Caco-2 (cell line): ENCODE measurements around the gene HINT1. TPM values are rescaled to one million over a fixed set of nuclear protein-coding genes. Genes with fewer than 3 reads are reported as not detected.

Source experiments
- BruUV-seq: library from RNA; stranded (reverse); fragments of 400-500 nt; replicated peaks from 2 replicates; lab custom pipeline; 2021; lab: Mats Ljungman, UMichigan
- CTCF ChIA-PET: fragments of 300-600 bp; sonication (Branson Sonifier 250); formaldehyde crosslinking; loops from one replicate; lab custom pipeline; 2022; ENCODE audit warnings: antibody characterized with exemption; lab: Charles Lee
- POLR2A ChIA-PET: fragments of 300-600 bp; sonication (Branson Sonifier 250); formaldehyde crosslinking; loops from one replicate; lab custom pipeline; 2022; ENCODE audit warnings: antibody characterized with exemption; lab: Charles Lee
- DNase-seq, 2 experiments: peaks; one replicate each; pipeline versions ENCODE4 v3.0.0 to v3.0.0-alpha.2; 2020 to 2022
- H3K27me3 ChIP-seq: replicated peaks from 2 replicates; pipeline ENCODE4 v1.6.0; 2011; ENCODE audit warnings: low read length; ENCODE audit not compliant: control insufficient read depth, insufficient read depth
- H3K36me3 ChIP-seq: 2 replicates; pipeline ENCODE4 v1.5.1; 2011; ENCODE audit warnings: low read length; ENCODE audit not compliant: control insufficient read depth, insufficient read depth
- H3K4me1 ChIP-seq: fragments of 250-450 bp; sonication (Bioruptor Pico); 2 replicates; pipeline ENCODE4 v1.5.1; 2020; ENCODE audit warnings: mild to moderate bottlenecking
- H3K4me3 ChIP-seq: 2 replicates; pipeline ENCODE4 v1.5.1; 2011; ENCODE audit warnings: low read depth, mild to moderate bottlenecking, control low read depth, low read length
- H3K9me3 ChIP-seq: fragments of 250-450 bp; sonication (Bioruptor Pico); 2 replicates; pipeline ENCODE4 v1.5.1; 2020; ENCODE audit warnings: mild to moderate bottlenecking, moderate library complexity
- H3K27ac Mint-ChIP-seq: one replicate; pipeline ENCODE4 v1.8.0; 2022; ENCODE audit warnings: mixed read lengths; ENCODE audit not compliant: unreplicated experiment
- H3K27me3 Mint-ChIP-seq: one replicate; pipeline ENCODE4 v1.8.0; 2022; ENCODE audit warnings: mixed read lengths; ENCODE audit not compliant: insufficient read depth, unreplicated experiment
- H3K36me3 Mint-ChIP-seq: one replicate; pipeline ENCODE4 v1.8.0; 2022; ENCODE audit warnings: mild to moderate bottlenecking, mixed read lengths; ENCODE audit not compliant: insufficient read depth, unreplicated experiment
- H3K4me1 Mint-ChIP-seq: one replicate; pipeline ENCODE4 v1.8.0; 2022; ENCODE audit warnings: low read depth, mixed read lengths; ENCODE audit not compliant: unreplicated experiment
- H3K4me3 Mint-ChIP-seq: one replicate; pipeline ENCODE4 v1.8.0; 2022; ENCODE audit warnings: mild to moderate bottlenecking, moderate library complexity, mixed read lengths; ENCODE audit not compliant: unreplicated experiment
- H3K9me3 Mint-ChIP-seq: one replicate; pipeline ENCODE4 v1.8.0; 2022; ENCODE audit warnings: mixed read lengths; ENCODE audit not compliant: unreplicated experiment
- intact Hi-C: fragments of 100-400 bp; cut with micrococcal nuclease; formaldehyde crosslinking; loops from one replicate; pipeline ENCODE4 v1.10.0; 2022; ENCODE audit not compliant: unreplicated experiment
- total RNA-seq: library from RNA; stranded (reverse); gene quantifications from 2 replicates; pipeline ENCODE4 v1.2.3, GENCODE V29; 2022
- TF ChIP-seq, protein P1 (sequence below), 2 experiments: fragments of 200-600 bp in 1 of 2; IDR thresholded peaks; 1 replicate in 1 of 2; 2 replicates in 1 of 2; pipeline versions ENCODE4 v1.5.1 to v1.8.0; 2011 to 2022; ENCODE audit warnings: antibody characterized with exemption in 1 of 2, control low read depth in 1 of 2, inconsistent platforms in 1 of 2, low read depth in 1 of 2, low read length in 1 of 2, mild to moderate bottlenecking in 1 of 2, moderate library complexity in 1 of 2; ENCODE audit not compliant: insufficient read depth in 1 of 2, severe bottlenecking in 1 of 2, unreplicated experiment in 1 of 2

The HINT1 gene
- total RNA-seq, 1 experiment from 2014 or later = 228 TPM

DNA sequence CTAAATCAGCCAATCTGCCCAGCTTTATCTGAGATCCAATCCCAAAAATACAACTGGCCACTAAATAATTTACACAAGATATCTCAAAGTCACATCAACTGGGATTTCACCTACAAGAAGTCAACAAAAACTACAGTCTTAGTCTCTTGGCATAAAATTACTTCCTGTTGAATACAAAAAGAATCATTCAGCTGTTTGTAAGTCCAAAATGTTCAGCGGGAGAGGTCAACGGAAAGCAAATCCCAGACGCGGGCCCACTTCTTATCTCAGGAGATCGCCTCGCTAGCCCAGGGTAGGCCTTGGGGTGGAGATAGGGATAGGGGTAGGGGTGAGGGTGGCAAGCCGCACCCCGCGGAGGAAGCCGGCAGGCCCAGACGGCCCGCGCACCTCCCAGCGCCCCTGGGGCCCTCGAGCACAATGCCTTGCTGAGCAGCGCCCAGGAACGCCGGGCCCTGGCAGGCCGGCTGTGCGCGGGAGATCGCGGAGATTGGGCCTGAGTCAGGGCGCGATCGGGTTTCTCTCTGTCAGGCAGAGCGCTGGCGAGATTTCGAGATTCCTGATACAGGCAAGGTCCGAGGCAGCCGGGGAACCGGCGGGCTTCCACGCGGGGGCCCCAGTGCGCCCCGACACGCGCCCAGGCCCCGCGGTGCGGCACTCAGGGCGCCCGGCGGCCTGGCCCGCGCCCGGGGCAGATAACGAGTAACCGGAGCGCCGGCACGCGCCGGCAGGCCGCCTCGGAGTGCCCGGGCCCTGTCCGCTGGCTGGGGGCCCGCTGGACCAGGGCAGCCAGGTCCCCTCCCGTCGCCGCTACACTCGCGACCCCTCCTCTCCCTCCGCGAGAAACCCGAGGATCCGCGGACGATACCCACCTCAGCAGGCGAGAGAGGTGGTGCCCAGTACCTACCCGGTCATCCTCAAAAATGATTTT lies 601 bp downstream of the HINT1 start:
- CTCF ChIA-PET = interaction anchor here (1.0 kb wide), 1 partner anchor 217 kb away, joined by 9 read pairs; no protein-coding TSS in a partner anchor
- no peaks in the 10 kb centered on the region for H3K9me3 Mint-ChIP-seq

DNA sequence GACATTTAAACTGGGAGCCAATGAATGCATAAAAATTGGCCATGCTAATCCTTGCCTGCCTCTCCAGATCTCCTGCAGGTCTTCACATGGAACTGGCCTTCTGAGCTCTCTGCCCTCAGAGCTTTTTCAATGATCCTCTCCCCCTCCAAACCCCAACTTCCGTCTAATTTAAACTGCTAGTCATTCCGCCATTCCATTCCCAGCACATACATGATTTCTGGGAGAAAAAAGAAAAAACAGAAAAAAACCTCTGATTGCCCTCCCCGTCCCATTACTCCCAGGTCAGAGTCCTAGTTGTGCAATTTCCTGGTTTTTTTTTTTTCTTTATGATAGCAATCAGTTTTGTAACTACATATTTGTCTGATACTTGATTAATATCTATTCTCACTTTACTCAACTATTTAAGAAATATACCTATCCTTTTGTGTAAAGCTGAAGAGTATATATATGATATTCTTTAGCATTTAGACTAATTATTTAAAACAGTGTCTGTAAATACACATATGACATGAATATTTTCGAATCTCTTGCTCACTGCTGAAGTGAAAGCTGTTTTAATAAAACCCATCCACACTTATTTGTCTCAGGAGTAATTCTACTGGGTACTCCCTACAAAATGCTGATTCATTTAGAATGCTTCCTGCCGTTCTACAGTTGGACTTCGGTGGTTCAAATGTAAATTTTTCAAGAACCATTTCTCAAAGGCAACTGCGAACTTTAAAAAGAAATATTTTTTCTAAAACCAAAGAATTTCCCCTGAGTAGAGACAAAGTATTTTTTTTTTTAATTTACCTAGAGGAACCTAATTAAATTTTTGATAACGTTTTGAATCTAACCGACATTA lies 1.6 kb downstream of the HINT1 start:
- H3K36me3 Mint-ChIP-seq = peaks cover 61% of the 10 kb centered on the region
- CTCF ChIA-PET = interaction anchor here (0.6 kb wide), 1 partner anchor 15 kb away, joined by 6 read pairs; no protein-coding TSS in a partner anchor
- H3K4me3 Mint-ChIP-seq = peak overlapping the region; percentile 70
- H3K9me3 Mint-ChIP-seq = no peaks in the 10 kb centered on the region
- TF ChIP-seq, protein P1, sequence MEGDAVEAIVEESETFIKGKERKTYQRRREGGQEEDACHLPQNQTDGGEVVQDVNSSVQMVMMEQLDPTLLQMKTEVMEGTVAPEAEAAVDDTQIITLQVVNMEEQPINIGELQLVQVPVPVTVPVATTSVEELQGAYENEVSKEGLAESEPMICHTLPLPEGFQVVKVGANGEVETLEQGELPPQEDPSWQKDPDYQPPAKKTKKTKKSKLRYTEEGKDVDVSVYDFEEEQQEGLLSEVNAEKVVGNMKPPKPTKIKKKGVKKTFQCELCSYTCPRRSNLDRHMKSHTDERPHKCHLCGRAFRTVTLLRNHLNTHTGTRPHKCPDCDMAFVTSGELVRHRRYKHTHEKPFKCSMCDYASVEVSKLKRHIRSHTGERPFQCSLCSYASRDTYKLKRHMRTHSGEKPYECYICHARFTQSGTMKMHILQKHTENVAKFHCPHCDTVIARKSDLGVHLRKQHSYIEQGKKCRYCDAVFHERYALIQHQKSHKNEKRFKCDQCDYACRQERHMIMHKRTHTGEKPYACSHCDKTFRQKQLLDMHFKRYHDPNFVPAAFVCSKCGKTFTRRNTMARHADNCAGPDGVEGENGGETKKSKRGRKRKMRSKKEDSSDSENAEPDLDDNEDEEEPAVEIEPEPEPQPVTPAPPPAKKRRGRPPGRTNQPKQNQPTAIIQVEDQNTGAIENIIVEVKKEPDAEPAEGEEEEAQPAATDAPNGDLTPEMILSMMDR (IDR thresholded peaks at IDR 0.05; ENCODE audit: insufficient read depth in 1 of 2, low read depth in 1 of 2, low read length in 1 of 2, severe bottlenecking in 1 of 2, unreplicated experiment in 1 of 2) = no peak
- POLR2A ChIA-PET = no interaction called here
- H3K4me3 ChIP-seq = peak overlapping the region; percentile 100
- H3K4me1 ChIP-seq = peaks cover 9% of the 10 kb centered on the region
- H3K9me3 ChIP-seq = no peaks in the 10 kb centered on the region
- intact Hi-C loops = no loop called here
- H3K4me1 Mint-ChIP-seq = peaks cover 14% of the 10 kb centered on the region
- peak in 1 of 2 experiments; percentile 27 for DNase-seq
- H3K36me3 ChIP-seq = peaks cover 1% of the 10 kb centered on the region; the same call in 1 of the 2 replicates
- BruUV-seq = TSS peak; percentile 50
- peak overlapping the region; percentile 26 for H3K27ac Mint-ChIP-seq
- no peaks in the 10 kb centered on the region for H3K27me3 ChIP-seq
- no peaks in the 10 kb centered on the region for H3K27me3 Mint-ChIP-seq

More for the DNA sequence above, 601 bp downstream of the HINT1 start:
- peaks cover 52% of the 10 kb centered on the region for H3K36me3 Mint-ChIP-seq
- no peaks in the 10 kb centered on the region for H3K27me3 ChIP-seq
- H3K4me1 ChIP-seq = peaks cover 9% of the 10 kb centered on the region
- H3K4me3 ChIP-seq = peak overlapping the region; percentile 100
- TF ChIP-seq, protein P1 (IDR thresholded peaks at IDR 0.05; ENCODE audit: insufficient read depth in 1 of 2, low read depth in 1 of 2, low read length in 1 of 2, severe bottlenecking in 1 of 2, unreplicated experiment in 1 of 2) = peak in 1 of 2 experiments; percentile 4
- intact Hi-C loops = loop anchor here (1.0 kb wide), 3 partner anchors 99 to 253 kb away; no protein-coding TSS in a partner anchor
- BruUV-seq = no TSS peak
- H3K9me3 ChIP-seq = no peaks in the 10 kb centered on the region
- H3K27me3 Mint-ChIP-seq = no peaks in the 10 kb centered on the region
- peaks cover 17% of the 10 kb centered on the region for H3K4me1 Mint-ChIP-seq
- peak overlapping the region; percentile 26 for H3K27ac Mint-ChIP-seq
- H3K4me3 Mint-ChIP-seq = peak overlapping the region; percentile 70
- peaks cover 1% of the 10 kb centered on the region; the same call in 1 of the 2 replicates for H3K36me3 ChIP-seq
- DNase-seq = peak; percentile 73 to 76
- POLR2A ChIA-PET = no interaction called here

DNA sequence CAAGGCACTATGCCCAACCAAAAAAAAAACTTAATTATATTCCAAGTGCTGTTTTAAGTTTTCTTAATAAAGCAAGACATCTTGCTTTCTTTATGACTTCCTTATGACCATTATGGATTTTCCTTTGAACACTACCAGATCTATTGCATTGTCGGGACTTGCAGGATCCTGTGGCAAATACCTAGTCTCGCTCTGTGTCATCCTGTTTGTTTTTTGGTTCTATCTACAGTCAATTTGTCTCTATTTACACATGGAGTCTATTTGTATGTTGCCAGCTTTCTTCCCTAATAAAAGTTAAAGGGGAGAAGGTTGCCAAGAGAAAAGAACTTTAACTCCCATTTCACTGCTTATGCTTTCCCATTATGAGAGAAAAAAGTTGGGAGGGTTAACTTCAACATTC lies 4.9 kb downstream of the HINT1 start:
- H3K4me3 ChIP-seq = no peak overlapping the region
- BruUV-seq = no TSS peak
- peaks cover 9% of the 10 kb centered on the region for H3K4me1 ChIP-seq
- TF ChIP-seq, protein P1 (IDR thresholded peaks at IDR 0.05; ENCODE audit: insufficient read depth in 1 of 2, low read depth in 1 of 2, low read length in 1 of 2, severe bottlenecking in 1 of 2, unreplicated experiment in 1 of 2) = no peak
- H3K27me3 ChIP-seq = no peaks in the 10 kb centered on the region
- peaks cover 68% of the 10 kb centered on the region for H3K36me3 Mint-ChIP-seq
- POLR2A ChIA-PET = no interaction called here
- CTCF ChIA-PET = no interaction called here
- no peak for DNase-seq
- no peaks in the 10 kb centered on the region for H3K27me3 Mint-ChIP-seq
- no peak overlapping the region for H3K27ac Mint-ChIP-seq
- intact Hi-C loops = no loop called here
- no peaks in the 10 kb centered on the region for H3K9me3 ChIP-seq
- H3K36me3 ChIP-seq = peaks cover 1% of the 10 kb centered on the region; the same call in 1 of the 2 replicates
- no peak overlapping the region for H3K4me3 Mint-ChIP-seq
- no peaks in the 10 kb centered on the region for H3K9me3 Mint-ChIP-seq
- H3K4me1 Mint-ChIP-seq = peaks cover 7% of the 10 kb centered on the region
